ENCODE results near the gene HARBI1.

HARBI1 gene

GRCh38 chr11:46597155-46597554 lies 19.9 kb downstream of the HARBI1 start:
- TF ChIP-seq SIN3A (IDR thresholded peaks at IDR 0.05; ENCODE audit: borderline replicate concordance, insufficient read depth, low read length) (no peak), FOXP2 (optimal IDR thresholded peaks at IDR 0.05; ENCODE audit: borderline replicate concordance, extremely low read depth, extremely low read length, insufficient read depth) (no peak), TAF1 (IDR thresholded peaks at IDR 0.05; ENCODE audit: borderline replicate concordance, insufficient read depth, low read length) (no peak), REST (IDR thresholded peaks at IDR 0.05; ENCODE audit: insufficient read depth in 1 of 2, low read depth in 2 of 2, low read length in 2 of 2) (no peak), POLR2AphosphoS5 (IDR thresholded peaks at IDR 0.05; ENCODE audit: low read depth, low read length) (no peak)

- no peak for TF ChIP-seq POLR2AphosphoS5 (IDR thresholded peaks at IDR 0.05; ENCODE audit: low read depth, low read length)
- TF ChIP-seq FOXP2 (optimal IDR thresholded peaks at IDR 0.05; ENCODE audit: borderline replicate concordance, extremely low read depth, extremely low read length, insufficient read depth) = no peak
- TF ChIP-seq REST (IDR thresholded peaks at IDR 0.05; ENCODE audit: insufficient read depth in 1 of 2, low read depth in 2 of 2, low read length in 2 of 2) = no peak
- TF ChIP-seq SIN3A (IDR thresholded peaks at IDR 0.05; ENCODE audit: borderline replicate concordance, insufficient read depth, low read length) = no peak
- TF ChIP-seq TAF1 (IDR thresholded peaks at IDR 0.05; ENCODE audit: borderline replicate concordance, insufficient read depth, low read length) = no peak
Observed at GRCh38 chr11:46594785-46595184, 22.2 kb downstream of the HARBI1 start.

- TF ChIP-seq SIN3A (IDR thresholded peaks at IDR 0.05; ENCODE audit: borderline replicate concordance, insufficient read depth, low read length) (no peak), TAF1 (IDR thresholded peaks at IDR 0.05; ENCODE audit: borderline replicate concordance, insufficient read depth, low read length) (no peak), REST (IDR thresholded peaks at IDR 0.05; ENCODE audit: insufficient read depth in 1 of 2, low read depth in 2 of 2, low read length in 2 of 2) (no peak), FOXP2 (optimal IDR thresholded peaks at IDR 0.05; ENCODE audit: borderline replicate concordance, extremely low read depth, extremely low read length, insufficient read depth) (no peak), POLR2AphosphoS5 (IDR thresholded peaks at IDR 0.05; ENCODE audit: low read depth, low read length) (no peak)
Observed at GRCh38 chr11:46594374-46594700, 22.7 kb downstream of the HARBI1 start.

GRCh38 chr11:46593550-46594373 lies 23.3 kb downstream of the HARBI1 start, which contains the start of gene AMBRA1:
AMBRA1 (minus strand) TSS chr11:46594023; CDS start chr11:46548380, 45,643 bp downstream.
- TF ChIP-seq POLR2AphosphoS5 (IDR thresholded peaks at IDR 0.05; ENCODE audit: low read depth, low read length) (peak; percentile 84), TAF1 (IDR thresholded peaks at IDR 0.05; ENCODE audit: borderline replicate concordance, insufficient read depth, low read length) (peak; percentile 86; the same call in 1 of the 2 replicates), SIN3A (IDR thresholded peaks at IDR 0.05; ENCODE audit: borderline replicate concordance, insufficient read depth, low read length) (peak; percentile 91), FOXP2 (optimal IDR thresholded peaks at IDR 0.05; ENCODE audit: borderline replicate concordance, extremely low read depth, extremely low read length, insufficient read depth) (peak; percentile 59), REST (IDR thresholded peaks at IDR 0.05; ENCODE audit: insufficient read depth in 1 of 2, low read depth in 2 of 2, low read length in 2 of 2) (0 out of 4 replicates have a peak, but pooled peaks of 1 of the 2 experiments have one; percentile 62)

Measured in PFSK-1 (cell line).